ENCODE data around the gene KIF3A. TPM values are rescaled to one million over a fixed set of nuclear protein-coding genes. Genes with fewer than 3 reads are reported as not detected.
A peak's percentile ranks its signal among the peaks of the same experiment; 100 is the strongest.

KIF3A gene
- total RNA-seq, 1 experiment from 2014 or later: 13.2 TPM

DNA sequence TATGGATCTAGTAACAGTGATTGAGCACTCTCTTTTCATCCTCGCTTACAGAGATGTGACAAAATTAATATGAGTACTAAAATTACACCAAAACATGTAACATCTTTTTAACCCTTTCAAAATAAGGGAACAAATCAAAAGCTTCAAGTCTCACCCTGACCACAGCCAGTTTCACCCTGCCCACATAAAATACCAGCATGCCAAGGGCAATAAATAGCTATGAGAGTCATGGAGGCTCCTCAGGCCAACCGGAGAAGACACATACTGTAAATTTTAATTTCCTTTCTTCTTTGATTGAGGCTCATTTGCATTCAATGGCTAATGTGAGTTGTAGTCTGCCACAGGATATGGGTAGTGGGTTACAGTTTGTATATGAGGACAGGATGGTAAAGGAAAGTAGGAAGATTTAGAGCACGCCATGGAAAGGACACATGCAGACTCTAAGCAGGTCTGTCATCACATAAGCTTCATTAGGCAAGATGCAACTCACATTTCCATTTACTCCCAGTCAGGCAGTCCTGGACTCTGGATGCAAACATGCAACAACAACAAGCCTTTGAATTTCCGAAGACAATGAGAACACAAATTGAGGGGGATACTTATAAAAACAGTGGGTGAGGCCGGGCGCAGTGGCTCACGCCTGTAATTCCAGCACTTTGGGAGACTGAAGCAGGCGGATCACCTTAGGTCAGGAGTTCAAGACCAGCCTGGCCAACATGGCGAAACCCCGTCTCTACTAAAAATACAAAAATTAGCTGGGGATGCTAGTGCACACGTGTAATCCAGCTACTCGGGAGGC, 52.2 kb downstream of the KIF3A start:
- H3K56ac ChIP-seq (ENCODE audit: insufficient read length, low read depth, low read length): no peak overlapping the region
- H3K9me3 Mint-ChIP-seq: no peaks in the 10 kb centered on the region
- H3K27ac Mint-ChIP-seq: 0 out of 7 replicates have a peak overlapping the region, but pooled peaks of 1 of the 3 experiments have one; percentile 14
- H2BK5ac ChIP-seq (ENCODE audit: insufficient read length, low read length): no peak overlapping the region
- H3K27me3 ChIP-seq (ENCODE audit: insufficient read depth, low read length): no peaks in the 10 kb centered on the region
- no CpG with 5 or more reads among the region's 12 CpGs for WGBS (ENCODE audit: extremely low coverage, insufficient read length, low lambda C conversion rate)
- no peak overlapping the region for H4K8ac ChIP-seq (replicated peaks; ENCODE audit: insufficient read length, low read depth, low read length)
- H3K14ac ChIP-seq (ENCODE audit: insufficient read depth, low read length): no peak overlapping the region
- no peak overlapping the region for H2BK20ac ChIP-seq (ENCODE audit: low read depth, low read length, poor library complexity, severe bottlenecking)
- no peaks in the 10 kb centered on the region for H3K36me3 Mint-ChIP-seq (ENCODE audit: insufficient read depth in 1 of 3, low read depth in 3 of 3)
- H3K18ac ChIP-seq (ENCODE audit: insufficient read length, low read depth, low read length): no peak overlapping the region
- no peak overlapping the region for H3K4me3 Mint-ChIP-seq
- no peak overlapping the region for H3K27ac ChIP-seq (ENCODE audit: insufficient read length, low read depth, low read length)
- H2BK15ac ChIP-seq (ENCODE audit: low read depth, low read length): no peak overlapping the region
- H2BK120ac ChIP-seq (ENCODE audit: low read depth, low read length, poor library complexity, severe bottlenecking): no peak overlapping the region
- H4K91ac ChIP-seq (ENCODE audit: insufficient read length, low read depth, low read length): no peak overlapping the region
- no peaks in the 10 kb centered on the region for H4K20me1 ChIP-seq (ENCODE audit: control insufficient read depth, insufficient read depth, insufficient read length)
- no peak for DNase-seq
- no peaks in the 10 kb centered on the region for H3K23me2 ChIP-seq (ENCODE audit: insufficient read length, low read depth, low read length, poor library complexity, severe bottlenecking)
- H3K4me1 Mint-ChIP-seq: peaks cover under 1 to 5% of the 10 kb centered on the region in 2 experiments; a peak in 1 of 4 replicates
- H3K27me3 Mint-ChIP-seq (ENCODE audit: low read depth): no peaks in the 10 kb centered on the region
- no peak overlapping the region for H4K5ac ChIP-seq (ENCODE audit: insufficient read length, low read depth, low read length)
- H3K79me2 ChIP-seq (ENCODE audit: insufficient read depth, low read length): no peaks in the 10 kb centered on the region
- H3K4ac ChIP-seq (ENCODE audit: low read depth, low read length): no peak overlapping the region
- H3K9ac ChIP-seq (ENCODE audit: extremely low read depth, insufficient read length, low read length): no peak overlapping the region
- H2AFZ ChIP-seq (ENCODE audit: low read length): no peak overlapping the region
- H3K4me1 ChIP-seq (ENCODE audit: insufficient read depth, low read length): no peaks in the 10 kb centered on the region
- no peak overlapping the region for H2AK5ac ChIP-seq (ENCODE audit: insufficient read length, low read length)
- TF ChIP-seq, protein P1, sequence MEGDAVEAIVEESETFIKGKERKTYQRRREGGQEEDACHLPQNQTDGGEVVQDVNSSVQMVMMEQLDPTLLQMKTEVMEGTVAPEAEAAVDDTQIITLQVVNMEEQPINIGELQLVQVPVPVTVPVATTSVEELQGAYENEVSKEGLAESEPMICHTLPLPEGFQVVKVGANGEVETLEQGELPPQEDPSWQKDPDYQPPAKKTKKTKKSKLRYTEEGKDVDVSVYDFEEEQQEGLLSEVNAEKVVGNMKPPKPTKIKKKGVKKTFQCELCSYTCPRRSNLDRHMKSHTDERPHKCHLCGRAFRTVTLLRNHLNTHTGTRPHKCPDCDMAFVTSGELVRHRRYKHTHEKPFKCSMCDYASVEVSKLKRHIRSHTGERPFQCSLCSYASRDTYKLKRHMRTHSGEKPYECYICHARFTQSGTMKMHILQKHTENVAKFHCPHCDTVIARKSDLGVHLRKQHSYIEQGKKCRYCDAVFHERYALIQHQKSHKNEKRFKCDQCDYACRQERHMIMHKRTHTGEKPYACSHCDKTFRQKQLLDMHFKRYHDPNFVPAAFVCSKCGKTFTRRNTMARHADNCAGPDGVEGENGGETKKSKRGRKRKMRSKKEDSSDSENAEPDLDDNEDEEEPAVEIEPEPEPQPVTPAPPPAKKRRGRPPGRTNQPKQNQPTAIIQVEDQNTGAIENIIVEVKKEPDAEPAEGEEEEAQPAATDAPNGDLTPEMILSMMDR (conservative IDR thresholded peaks at IDR 0.05): no peak
- no peak overlapping the region for H3K4me2 ChIP-seq (ENCODE audit: insufficient read depth, insufficient read length, low read length)
- no peak overlapping the region for H3K23ac ChIP-seq (ENCODE audit: insufficient read length, low read depth, low read length)
- H2BK12ac ChIP-seq (ENCODE audit: insufficient read length, low read depth, low read length): no peak overlapping the region
- no peak overlapping the region for H3T11ph ChIP-seq (ENCODE audit: low read length)
- H3K79me1 ChIP-seq (ENCODE audit: insufficient read depth, low read depth, low read length, poor library complexity, severe bottlenecking): no peaks in the 10 kb centered on the region
- H3K9me3 ChIP-seq (ENCODE audit: control insufficient read depth, low read depth, low read length): no peaks in the 10 kb centered on the region
